ENCODE measurements around the gene PTCHD4.

The PTCHD4 gene

GRCh38 chr6:48080227-48081009 is 30.6 kb downstream of the PTCHD4 start:
- H3K27me3 ChIP-seq: no peaks in the 10 kb centered on the region
- TF ChIP-seq, protein P1, sequence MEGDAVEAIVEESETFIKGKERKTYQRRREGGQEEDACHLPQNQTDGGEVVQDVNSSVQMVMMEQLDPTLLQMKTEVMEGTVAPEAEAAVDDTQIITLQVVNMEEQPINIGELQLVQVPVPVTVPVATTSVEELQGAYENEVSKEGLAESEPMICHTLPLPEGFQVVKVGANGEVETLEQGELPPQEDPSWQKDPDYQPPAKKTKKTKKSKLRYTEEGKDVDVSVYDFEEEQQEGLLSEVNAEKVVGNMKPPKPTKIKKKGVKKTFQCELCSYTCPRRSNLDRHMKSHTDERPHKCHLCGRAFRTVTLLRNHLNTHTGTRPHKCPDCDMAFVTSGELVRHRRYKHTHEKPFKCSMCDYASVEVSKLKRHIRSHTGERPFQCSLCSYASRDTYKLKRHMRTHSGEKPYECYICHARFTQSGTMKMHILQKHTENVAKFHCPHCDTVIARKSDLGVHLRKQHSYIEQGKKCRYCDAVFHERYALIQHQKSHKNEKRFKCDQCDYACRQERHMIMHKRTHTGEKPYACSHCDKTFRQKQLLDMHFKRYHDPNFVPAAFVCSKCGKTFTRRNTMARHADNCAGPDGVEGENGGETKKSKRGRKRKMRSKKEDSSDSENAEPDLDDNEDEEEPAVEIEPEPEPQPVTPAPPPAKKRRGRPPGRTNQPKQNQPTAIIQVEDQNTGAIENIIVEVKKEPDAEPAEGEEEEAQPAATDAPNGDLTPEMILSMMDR (IDR thresholded peaks at IDR 0.05): no peak
- DNase-seq: no peak
- H3K27ac ChIP-seq: no peak overlapping the region
- no peak overlapping the region for H3K4me3 ChIP-seq
- no peaks in the 10 kb centered on the region for H3K9me3 ChIP-seq
- no peaks in the 10 kb centered on the region for H3K4me1 ChIP-seq
- no peaks in the 10 kb centered on the region for H3K36me3 ChIP-seq
- intact Hi-C loops (cut with DNase I; ENCODE audit: low total_unique reads): no loop called here

DNA sequence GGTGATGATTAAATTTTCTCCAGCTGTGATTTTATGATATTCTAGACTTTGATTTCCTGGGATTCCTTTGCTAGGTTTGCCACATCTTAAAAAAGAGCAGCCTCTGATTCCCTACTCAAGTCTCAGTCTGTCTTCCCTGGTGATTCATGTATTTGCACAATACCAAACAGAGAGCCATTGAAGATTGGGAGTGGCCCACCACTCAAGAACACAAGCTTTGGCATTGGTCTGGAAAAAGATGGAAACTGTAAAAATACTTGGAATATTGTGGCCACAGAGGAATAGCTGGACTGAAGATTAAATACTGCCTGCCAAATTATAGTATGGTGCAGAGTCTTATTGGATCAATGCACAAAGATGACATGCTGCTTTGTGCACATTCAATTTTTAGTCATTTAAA is 32.9 kb downstream of the PTCHD4 start:
- H3K36me3 ChIP-seq: no peaks in the 10 kb centered on the region
- no peaks in the 10 kb centered on the region for H3K9me3 ChIP-seq
- no peaks in the 10 kb centered on the region for H3K4me1 ChIP-seq
- intact Hi-C loops (cut with DNase I; ENCODE audit: low total_unique reads): no loop called here
- DNase-seq: no peak
- H3K27me3 ChIP-seq: no peaks in the 10 kb centered on the region
- no peak overlapping the region for H3K4me3 ChIP-seq
- H3K27ac ChIP-seq: no peak overlapping the region
- TF ChIP-seq, protein P1 (IDR thresholded peaks at IDR 0.05): no peak

DNA sequence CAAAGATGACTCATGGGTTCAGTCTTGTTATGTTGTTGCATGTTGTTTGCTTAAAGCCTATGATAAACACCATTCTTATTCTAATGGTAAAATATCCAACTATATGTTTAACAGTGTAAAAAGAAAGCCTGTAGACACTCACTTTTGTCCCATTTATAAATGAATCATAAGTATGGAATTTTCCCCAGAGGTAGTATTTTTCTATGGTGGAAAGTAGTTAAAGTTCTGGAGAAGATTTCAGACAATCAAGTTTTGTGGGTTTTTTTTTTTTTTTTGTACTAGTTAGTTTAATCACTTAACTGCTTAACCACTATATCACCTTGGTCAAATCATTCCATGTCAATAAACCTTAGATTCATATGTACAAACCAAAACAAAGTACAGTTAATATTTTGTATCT is 35.8 kb downstream of the PTCHD4 start:
- TF ChIP-seq, protein P1 (IDR thresholded peaks at IDR 0.05): no peak
- intact Hi-C loops (cut with DNase I; ENCODE audit: low total_unique reads): no loop called here

GRCh38 chr6:48073976-48074767 is 36.8 kb downstream of the PTCHD4 start:
- H3K27ac ChIP-seq: no peak overlapping the region
- peaks cover 0 to 6% of the 10 kb centered on the region in 2 donors for H3K27me3 ChIP-seq
- no peak for DNase-seq
- TF ChIP-seq, protein P1 (IDR thresholded peaks at IDR 0.05): no peak
- H3K4me3 ChIP-seq: no peak overlapping the region
- intact Hi-C loops (cut with DNase I; ENCODE audit: low total_unique reads): no loop called here
- no peaks in the 10 kb centered on the region for H3K36me3 ChIP-seq
- H3K4me1 ChIP-seq: peaks cover 0 to 3% (median 0%) of the 10 kb centered on the region in 4 donors
- H3K9me3 ChIP-seq: no peaks in the 10 kb centered on the region

More for the DNA sequence above, 35.8 kb downstream of the PTCHD4 start:
- Histone ChIP-seq H3K4me3 (no peak overlapping the region), H3K4me1 (no peaks in the 10 kb centered on the region), H3K36me3 (no peaks in the 10 kb centered on the region), H3K27me3 (no peaks in the 10 kb centered on the region), H3K9me3 (no peaks in the 10 kb centered on the region), H3K27ac (no peak overlapping the region)
- DNase-seq: no peak

DNA sequence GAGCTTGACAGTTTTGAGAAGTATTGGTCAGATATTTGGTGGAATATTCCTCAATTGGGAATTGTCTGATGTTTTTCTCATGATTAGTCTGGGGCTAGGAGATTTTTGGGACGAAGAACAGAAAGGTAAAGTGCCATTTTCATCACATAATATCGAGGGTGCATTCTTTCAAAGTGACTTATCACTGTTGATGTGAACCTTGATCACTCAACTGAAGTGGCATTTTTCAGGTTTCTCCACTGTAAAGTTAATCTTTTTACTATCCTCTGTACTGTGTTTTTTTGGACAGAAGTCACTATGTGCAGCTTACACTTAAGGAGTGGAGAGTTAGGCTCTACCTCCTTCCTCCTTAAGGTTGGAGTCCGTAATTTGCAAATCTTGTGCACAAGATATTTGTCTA is 39.2 kb downstream of the PTCHD4 start:
- Histone ChIP-seq H3K27me3 (peaks cover 0 to 21% of the 10 kb centered on the region in 2 donors), H3K4me3 (no peak overlapping the region), H3K9me3 (no peaks in the 10 kb centered on the region), H3K27ac (no peak overlapping the region), H3K36me3 (no peaks in the 10 kb centered on the region), H3K4me1 (peaks cover 0 to 12% (median 9%) of the 10 kb centered on the region in 4 donors)
- intact Hi-C loops (cut with DNase I; ENCODE audit: low total_unique reads): no loop called here
- DNase-seq: no peak
- TF ChIP-seq, protein P1 (IDR thresholded peaks at IDR 0.05): no peak

Data from tibial artery (tissue), 4 donors.